ENCODE measurements around the gene TCFL5.

TCFL5 gene

GRCh38 chr20:62814060-62814708 is 47.4 kb downstream of the TCFL5 start:
- in situ Hi-C loops (cut with MboI; ENCODE audit: low sequenced_read_pairs), result no loop called here

GRCh38 chr20:62813588-62813987 is 48.0 kb downstream of the TCFL5 start:
- in situ Hi-C loops (cut with MboI; ENCODE audit: low sequenced_read_pairs), result no loop called here

GRCh38 chr20:62812907-62813200 is 48.8 kb downstream of the TCFL5 start:
- in situ Hi-C loops (cut with MboI; ENCODE audit: low sequenced_read_pairs), result no loop called here

DNA sequence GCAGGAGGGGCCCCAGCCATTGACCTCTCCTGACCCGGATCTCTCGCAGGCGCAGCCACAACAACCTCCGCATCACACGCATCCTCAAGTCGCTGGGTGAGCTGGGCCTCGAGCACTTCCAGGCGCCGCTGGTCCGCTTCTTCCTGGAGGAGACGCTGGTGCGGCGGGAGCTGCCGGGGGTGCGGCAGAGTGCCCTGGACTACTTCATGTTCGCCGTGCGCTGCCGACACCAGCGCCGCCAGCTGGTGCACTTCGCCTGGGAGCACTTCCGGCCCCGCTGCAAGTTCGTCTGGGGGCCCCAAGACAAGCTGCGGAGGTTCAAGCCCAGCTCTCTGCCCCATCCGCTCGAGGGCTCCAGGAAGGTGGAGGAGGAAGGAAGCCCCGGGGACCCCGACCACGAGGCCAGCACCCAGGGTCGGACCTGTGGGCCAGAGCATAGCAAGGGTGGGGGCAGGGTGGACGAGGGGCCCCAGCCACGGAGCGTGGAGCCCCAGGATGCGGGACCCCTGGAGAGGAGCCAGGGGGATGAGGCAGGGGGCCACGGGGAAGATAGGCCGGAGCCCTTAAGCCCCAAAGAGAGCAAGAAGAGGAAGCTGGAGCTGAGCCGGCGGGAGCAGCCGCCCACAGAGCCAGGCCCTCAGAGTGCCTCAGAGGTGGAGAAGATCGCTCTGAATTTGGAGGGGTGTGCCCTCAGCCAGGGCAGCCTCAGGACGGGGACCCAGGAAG is 49.3 kb downstream of the TCFL5 start:
- in situ Hi-C loops (cut with MboI; ENCODE audit: low sequenced_read_pairs), result no loop called here

DNA sequence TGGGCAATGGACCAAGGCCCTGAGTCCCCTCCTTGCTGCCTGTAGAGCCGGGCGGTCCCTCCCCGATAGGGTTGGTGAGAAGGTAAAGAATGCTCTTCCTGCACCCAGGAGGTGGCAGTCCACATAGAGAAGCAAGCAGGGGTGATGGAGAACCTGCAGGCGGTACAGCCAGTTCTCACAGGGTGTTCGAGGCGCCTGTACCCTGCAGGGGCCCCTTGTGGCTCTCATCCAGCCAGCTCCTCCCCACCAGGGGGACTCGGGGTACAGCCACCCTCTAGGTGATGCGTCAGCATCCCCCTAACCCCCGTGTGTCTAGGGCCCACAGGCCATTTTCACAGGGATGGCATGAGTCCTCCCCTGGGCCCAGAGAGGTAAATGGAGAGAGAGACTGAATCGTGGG is 49.9 kb downstream of the TCFL5 start:
- in situ Hi-C loops (cut with MboI; ENCODE audit: low sequenced_read_pairs), result no loop called here

DNA sequence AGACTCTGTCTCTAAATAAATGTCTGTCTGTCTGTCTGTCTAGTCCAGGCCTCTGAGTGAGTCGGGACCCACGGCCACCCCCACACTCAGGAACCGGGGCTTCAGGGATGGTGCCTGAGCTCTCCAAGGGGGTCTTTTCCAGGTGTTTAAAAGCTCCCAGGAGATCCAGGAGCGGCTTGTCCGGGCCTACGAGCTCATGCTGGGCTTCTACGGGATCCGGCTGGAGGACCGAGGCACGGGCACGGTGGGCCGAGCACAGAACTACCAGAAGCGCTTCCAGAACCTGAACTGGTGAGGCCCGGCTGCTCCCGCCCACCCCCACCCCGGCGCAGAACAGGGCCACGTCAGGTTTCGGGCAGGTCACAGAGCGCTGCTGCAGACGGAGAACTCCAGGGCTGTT is 50.3 kb downstream of the TCFL5 start:
- in situ Hi-C loops (cut with MboI; ENCODE audit: low sequenced_read_pairs), result no loop called here

DNA sequence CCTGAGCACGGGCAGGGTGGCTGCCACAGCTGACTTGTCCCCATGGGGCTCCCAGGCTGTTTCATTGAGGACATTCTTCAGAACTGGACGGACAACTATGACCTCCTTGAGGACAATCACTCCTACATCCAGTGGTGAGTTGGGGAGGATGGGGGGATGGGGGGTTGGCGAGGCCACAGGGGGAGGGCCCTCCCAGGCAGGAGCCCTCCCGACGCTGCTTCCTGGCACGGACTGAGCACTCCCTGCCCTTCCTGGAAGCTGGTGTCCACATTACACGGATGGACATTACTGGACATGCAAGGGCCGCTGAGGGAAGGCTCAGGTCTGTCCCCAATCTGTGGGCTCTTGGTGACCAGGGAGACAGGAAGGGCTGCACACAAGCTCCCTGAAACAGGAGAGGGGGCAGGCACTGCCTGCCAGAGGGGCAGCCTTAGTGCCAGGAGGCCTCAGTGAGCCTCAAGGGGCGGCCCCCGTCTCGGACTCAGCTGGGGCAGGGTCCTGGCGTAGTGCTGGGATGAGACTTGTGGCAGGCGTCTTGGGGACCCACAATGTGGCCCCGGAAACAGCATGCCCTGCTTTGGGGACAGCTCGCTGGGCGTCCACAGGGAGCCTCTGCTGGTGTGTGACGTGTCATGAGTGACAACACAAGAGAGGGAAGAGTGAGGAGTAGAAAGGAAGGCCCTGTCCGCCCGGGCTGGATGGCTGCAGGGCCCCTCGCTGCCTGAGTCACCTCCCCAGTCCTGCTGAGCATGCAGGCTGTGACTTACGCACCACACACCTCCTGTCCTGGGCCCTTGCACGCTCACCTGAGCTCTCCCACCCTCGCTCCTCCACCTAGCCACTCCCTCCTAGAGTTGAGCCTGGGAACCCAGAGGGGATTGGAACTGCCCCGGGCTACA is 51.8 kb downstream of the TCFL5 start:
- in situ Hi-C loops (cut with MboI; ENCODE audit: low sequenced_read_pairs), result no loop called here

DNA sequence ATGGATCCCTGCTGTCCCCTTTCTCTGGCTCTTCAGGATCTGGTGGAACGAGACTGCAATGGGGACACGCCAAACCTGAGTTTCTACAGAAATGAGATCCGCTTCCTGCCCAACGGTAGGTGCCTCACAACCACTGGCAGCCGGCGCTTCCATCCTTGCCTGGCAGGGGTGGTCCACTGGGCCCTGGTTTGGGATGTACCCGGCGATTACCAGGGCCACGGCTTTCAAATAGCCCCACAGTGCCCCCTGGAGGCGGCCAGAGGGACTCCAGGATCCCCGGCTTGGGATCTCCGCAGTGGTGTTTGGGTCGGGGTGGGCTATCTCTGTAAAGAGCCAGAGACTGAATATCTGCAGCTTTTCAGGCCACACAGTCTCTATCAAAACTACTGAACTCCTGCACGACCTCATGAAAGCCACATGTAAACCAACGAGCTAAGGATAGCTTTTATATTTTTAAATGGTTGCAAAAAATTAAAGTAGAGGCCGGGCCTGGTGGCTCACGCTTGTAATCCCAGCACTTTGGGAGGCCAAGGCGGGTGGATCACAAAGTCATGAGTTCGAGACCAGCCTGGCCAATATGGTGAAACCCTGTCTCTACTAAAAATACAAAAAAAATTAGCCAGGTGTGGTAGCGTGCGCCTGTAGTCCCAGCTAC is 53.3 kb downstream of the TCFL5 start:
- in situ Hi-C loops (cut with MboI; ENCODE audit: low sequenced_read_pairs), result no loop called here

- in situ Hi-C loops (cut with MboI; ENCODE audit: low sequenced_read_pairs), result no loop called here
Measured at GRCh38 chr20:62807444-62808210, 54.0 kb downstream of the TCFL5 start.

GRCh38 chr20:62806383-62807050 is 55.1 kb downstream of the TCFL5 start:
- in situ Hi-C loops (cut with MboI; ENCODE audit: low sequenced_read_pairs), result no loop called here

DNA sequence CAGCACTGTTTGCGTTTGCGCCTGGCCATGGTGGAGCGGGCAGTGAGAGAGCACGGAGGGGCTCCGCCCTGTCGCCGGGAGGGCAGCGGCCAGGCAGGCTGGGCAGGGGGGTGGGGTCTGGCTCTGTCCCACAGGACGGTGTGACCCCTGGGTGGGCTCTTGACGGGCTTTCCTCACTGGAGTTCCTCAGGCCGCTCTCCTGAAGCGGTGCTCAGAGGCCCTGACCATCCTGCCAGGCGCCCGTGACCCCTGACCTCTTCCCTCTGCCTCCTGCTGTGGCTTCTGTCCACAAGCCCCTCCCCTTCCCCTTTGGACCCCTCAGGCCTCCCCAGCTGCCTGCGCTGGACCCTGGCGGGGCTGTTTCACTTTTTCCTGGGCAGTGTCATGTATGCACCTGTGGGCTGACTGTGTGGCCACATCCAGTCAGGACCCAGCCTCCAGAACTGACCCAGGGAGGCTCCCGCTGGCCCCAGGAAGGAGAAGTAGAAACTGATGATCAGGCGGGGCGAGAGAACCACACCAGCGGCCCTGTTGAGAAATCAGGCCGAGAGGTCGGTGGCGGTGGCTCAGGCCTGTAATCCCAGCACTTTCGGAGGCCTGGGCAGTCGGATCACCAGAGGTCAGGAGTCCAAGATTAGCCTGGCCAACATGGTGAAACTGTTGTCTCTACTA is 55.8 kb downstream of the TCFL5 start:
- in situ Hi-C loops (cut with MboI; ENCODE audit: low sequenced_read_pairs), result no loop called here

GRCh38 chr20:62805155-62805710 is 56.4 kb downstream of the TCFL5 start:
- in situ Hi-C loops (cut with MboI; ENCODE audit: low sequenced_read_pairs), result no loop called here

- in situ Hi-C loops (cut with MboI; ENCODE audit: low sequenced_read_pairs), result no loop called here
Measured at GRCh38 chr20:62804627-62805154, 56.9 kb downstream of the TCFL5 start, which contains the start of gene OGFR. Gene OGFR, plus strand, starts transcription at chr20:62804835. Its CDS starts 25 bp downstream, at chr20:62804860.

DNA sequence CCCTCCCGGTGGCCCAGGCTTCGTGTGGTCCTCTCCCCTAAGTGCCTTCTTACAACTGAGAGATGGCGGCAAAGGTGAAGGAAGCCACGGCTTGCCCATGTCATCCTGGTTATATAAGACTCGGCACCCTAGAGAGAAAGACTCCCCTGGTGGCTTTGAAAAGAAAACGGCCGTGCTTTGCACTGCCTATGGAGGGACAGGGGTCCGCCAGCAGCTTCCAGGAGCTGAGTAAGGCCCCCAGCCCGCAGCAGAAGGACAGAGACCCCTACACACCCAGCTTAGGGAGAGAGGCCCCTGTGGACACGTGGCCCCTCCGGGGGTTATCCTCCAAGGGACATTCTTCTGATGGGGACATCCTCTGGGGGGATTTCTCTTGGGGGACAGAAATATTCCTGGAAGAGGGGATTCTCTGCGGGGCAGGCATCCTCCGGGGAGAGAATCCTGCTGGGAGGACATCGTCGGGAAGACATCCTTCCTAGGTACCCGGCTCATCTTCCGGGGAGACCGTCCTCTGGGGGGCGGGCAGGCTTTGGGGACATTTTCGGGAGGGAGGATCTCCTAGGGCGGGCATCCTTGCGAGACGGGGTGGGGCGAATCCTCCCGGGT is 57.5 kb downstream of the TCFL5 start:
- in situ Hi-C loops (cut with MboI; ENCODE audit: low sequenced_read_pairs), result no loop called here

DNA sequence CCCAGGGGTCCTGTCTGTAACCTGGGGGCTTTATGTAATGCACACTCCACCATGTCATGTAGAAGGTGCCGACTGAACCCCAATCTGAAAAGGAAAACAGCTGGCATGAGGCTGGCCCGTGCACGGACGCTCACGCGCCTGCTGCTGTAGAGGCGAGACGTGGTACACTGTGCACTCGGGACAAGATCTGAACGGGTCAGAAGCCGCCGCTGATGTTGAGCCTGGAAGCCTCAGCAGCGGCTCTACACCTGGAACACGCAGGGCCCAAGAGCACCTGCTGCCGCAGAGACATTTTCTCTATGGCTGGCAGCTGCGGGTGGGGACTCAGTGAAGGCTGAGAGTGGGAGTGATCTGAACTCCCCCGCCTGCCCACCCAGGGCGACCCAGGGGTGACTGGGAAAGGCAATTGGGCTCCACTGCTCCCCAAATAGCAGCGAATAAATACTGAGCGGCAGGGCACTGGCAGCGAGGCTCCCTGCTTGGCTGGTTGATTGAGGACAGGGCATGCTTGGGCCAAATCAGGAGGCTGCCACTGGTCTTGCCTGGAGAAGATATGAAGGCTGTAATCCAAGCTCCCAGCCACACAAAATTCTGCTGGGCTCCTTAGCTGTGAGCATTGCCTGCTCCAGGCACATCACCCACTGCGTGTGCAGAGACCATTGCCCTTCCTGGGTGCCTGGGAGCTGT is 59.5 kb downstream of the TCFL5 start:
- in situ Hi-C loops (cut with MboI; ENCODE audit: low sequenced_read_pairs), result no loop called here

- in situ Hi-C loops (cut with MboI; ENCODE audit: low sequenced_read_pairs), result no loop called here
Measured at GRCh38 chr20:62801284-62802010, 60.2 kb downstream of the TCFL5 start.
